Measurements from ENCODE around the gene FRY.
A peak's percentile ranks its signal among the peaks of the same experiment; 100 is the strongest.
"Not testable (repeated sequence)": the region's sequence is repeated elsewhere in the genome, so short reads cannot be mapped to it uniquely, and the experiment has no call there.

Gene FRY

GRCh38 chr13:32031025-32031814 lies at the start of gene FRY:
Gene FRY (plus strand): TSS chr13:32031774. CDS start chr13:32031796, 22 bp downstream.
- DNase-seq, result peak in 49 of 51 donors; percentile 14 to 81 (median 60)

- DNase-seq, result no peak
Measured at GRCh38 chr13:31982124-31982523, 49.5 kb upstream of the FRY start.

GRCh38 chr13:31982540-31982939 lies 49.0 kb upstream of the FRY start:
- DNase-seq, result peak in 16 of 51 donors; percentile 1 to 30 (median 6)

- DNase-seq, result not testable (repeated sequence)
Measured at GRCh38 chr13:31983696-31984095, 47.9 kb upstream of the FRY start.

- not testable (repeated sequence) for DNase-seq
Measured at GRCh38 chr13:31984388-31984787, 47.2 kb upstream of the FRY start.

GRCh38 chr13:31986676-31987470 lies 44.7 kb upstream of the FRY start:
- no peak for DNase-seq

- no peak for DNase-seq
Measured at GRCh38 chr13:31987535-31988170, 43.9 kb upstream of the FRY start.

GRCh38 chr13:31994367-31994766 lies 37.2 kb upstream of the FRY start:
- not testable (repeated sequence) for DNase-seq

- no peak for DNase-seq
Measured at GRCh38 chr13:31996601-31997000, 35.0 kb upstream of the FRY start.

GRCh38 chr13:31997641-31998040 lies 33.9 kb upstream of the FRY start:
- DNase-seq, result no peak

GRCh38 chr13:31998131-31998530 lies 33.4 kb upstream of the FRY start:
- DNase-seq, result no peak

- not testable (repeated sequence) for DNase-seq
Measured at GRCh38 chr13:32000754-32001153, 30.8 kb upstream of the FRY start.

GRCh38 chr13:32001154-32001768 lies 30.3 kb upstream of the FRY start:
- no peak for DNase-seq

- DNase-seq, result no peak
Measured at GRCh38 chr13:32001769-32002168, 29.8 kb upstream of the FRY start.

- no peak for DNase-seq
Measured at GRCh38 chr13:32002873-32003272, 28.7 kb upstream of the FRY start.

- no peak for DNase-seq
Measured at GRCh38 chr13:32007494-32007893, 24.1 kb upstream of the FRY start.

GRCh38 chr13:32008518-32009175 lies 22.9 kb upstream of the FRY start:
- no peak for DNase-seq

GRCh38 chr13:32009362-32009761 lies 22.2 kb upstream of the FRY start:
- no peak for DNase-seq

GRCh38 chr13:32010136-32010535 lies 21.4 kb upstream of the FRY start:
- no peak for DNase-seq

- DNase-seq, result no peak
Measured at GRCh38 chr13:32011971-32012370, 19.6 kb upstream of the FRY start.

- no peak for DNase-seq
Measured at GRCh38 chr13:32013181-32013580, 18.4 kb upstream of the FRY start.

Measured in hypothalamus (tissue), 51 donors.